Suprapubic skin (tissue), 3 donors: ENCODE data around the gene ELP1.

ENCODE experiments used
- CTCF ChIP-seq, 2 donors: fragments of 200-600 bp in 1 of 2; fragments of 450-650 bp in 1 of 2; sonication (generic) in 1 of 2; IDR thresholded peaks; one replicate each; pipeline ENCODE4 v1.5.1; 2016 to 2019; ENCODE audit warnings: antibody characterized with exemption in 2 of 2, mild to moderate bottlenecking in 1 of 2, moderate library complexity in 1 of 2
- POLR2A ChIP-seq, 2 donors: fragments of 450-650 bp; IDR thresholded peaks; one replicate each; pipeline ENCODE4 v1.6.1; 2017; ENCODE audit warnings: antibody characterized with exemption in 2 of 2, mild to moderate bottlenecking in 2 of 2, moderate library complexity in 2 of 2

- TF ChIP-seq CTCF (IDR thresholded peaks at IDR 0.05): no peak
- no peak for TF ChIP-seq POLR2A (IDR thresholded peaks at IDR 0.05)
Measured at GRCh38 chr9:108900176-108900575, 33.7 kb downstream of the ELP1 start.
